GM13977 (cell line): ENCODE results near the gene PLCL1.

Experiments used
- DNase-seq: peaks from one replicate; pipeline ENCODE4 v3.0.0; 2012; ENCODE audit warnings: low spot score
- in situ Hi-C: fragments of 300-500 bp; cut with MboI; formaldehyde crosslinking; loops from one replicate; pipeline ENCODE4 v1.12.0; 2022; ENCODE audit warnings: low sequenced_read_pairs, low pct_unique_long_range_greater_than_20kb, mixed read lengths, inconsistent platforms; ENCODE audit not compliant: unreplicated experiment
- TF ChIP-seq, protein P1 (sequence below): IDR thresholded peaks from 2 replicates; pipeline ENCODE4 v1.5.1; 2012; ENCODE audit warnings: mild to moderate bottlenecking, control low read depth; ENCODE audit not compliant: insufficient read depth; ENCODE audit errors: extremely low read depth, missing control alignments

Gene PLCL1

GRCh38 chr2:198117406-198118041 is 313.1 kb downstream of the PLCL1 start:
- in situ Hi-C loops = no loop called here
- no peak for DNase-seq
- TF ChIP-seq, protein P1, sequence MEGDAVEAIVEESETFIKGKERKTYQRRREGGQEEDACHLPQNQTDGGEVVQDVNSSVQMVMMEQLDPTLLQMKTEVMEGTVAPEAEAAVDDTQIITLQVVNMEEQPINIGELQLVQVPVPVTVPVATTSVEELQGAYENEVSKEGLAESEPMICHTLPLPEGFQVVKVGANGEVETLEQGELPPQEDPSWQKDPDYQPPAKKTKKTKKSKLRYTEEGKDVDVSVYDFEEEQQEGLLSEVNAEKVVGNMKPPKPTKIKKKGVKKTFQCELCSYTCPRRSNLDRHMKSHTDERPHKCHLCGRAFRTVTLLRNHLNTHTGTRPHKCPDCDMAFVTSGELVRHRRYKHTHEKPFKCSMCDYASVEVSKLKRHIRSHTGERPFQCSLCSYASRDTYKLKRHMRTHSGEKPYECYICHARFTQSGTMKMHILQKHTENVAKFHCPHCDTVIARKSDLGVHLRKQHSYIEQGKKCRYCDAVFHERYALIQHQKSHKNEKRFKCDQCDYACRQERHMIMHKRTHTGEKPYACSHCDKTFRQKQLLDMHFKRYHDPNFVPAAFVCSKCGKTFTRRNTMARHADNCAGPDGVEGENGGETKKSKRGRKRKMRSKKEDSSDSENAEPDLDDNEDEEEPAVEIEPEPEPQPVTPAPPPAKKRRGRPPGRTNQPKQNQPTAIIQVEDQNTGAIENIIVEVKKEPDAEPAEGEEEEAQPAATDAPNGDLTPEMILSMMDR = no peak

DNA sequence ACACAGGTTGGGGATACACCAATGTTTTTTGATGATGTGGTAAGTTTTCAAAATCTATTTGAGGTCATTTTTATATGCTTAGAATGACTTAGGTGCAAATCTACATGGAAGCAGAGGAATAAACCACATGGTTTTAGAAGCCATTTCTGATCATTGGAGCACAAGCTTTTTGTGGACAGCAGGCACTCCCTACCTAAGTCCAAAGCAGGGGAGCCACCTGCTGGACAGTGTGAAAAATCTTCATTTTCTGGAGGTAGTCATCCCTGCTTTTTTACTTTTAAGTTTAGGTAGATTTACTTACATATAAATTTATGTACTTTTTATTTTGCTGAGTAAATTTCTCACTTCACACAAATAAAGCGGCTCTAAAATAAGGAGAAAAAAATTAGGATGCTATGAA is 323.2 kb downstream of the PLCL1 start:
- DNase-seq = peak; percentile 9
- in situ Hi-C loops = loop anchor here (10.0 kb wide), 1 partner anchor 323 kb away; the partner anchor contains the start of gene PLCL1
- TF ChIP-seq, protein P1 = peak; percentile 75

DNA sequence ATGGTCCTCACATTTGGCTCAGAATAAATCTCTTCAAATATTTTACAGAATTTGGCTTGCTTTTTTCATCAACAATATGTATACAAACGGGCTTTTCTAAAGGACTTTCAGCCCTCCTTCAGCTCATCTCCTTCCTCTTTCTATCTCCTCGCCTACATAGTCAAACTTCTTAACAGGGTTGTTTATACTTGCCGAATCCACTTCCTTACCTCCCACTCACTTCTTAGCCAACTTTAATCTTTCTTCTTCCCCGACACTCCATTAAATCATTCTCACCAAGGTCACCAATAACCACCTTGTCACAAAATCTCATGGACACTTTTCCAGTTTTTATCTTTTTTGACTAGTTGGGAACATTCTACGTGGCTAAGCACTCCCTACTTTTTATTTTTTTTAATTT is 325.2 kb downstream of the PLCL1 start:
- in situ Hi-C loops = loop anchor here (10.0 kb wide), 1 partner anchor 325 kb away; the partner anchor contains the start of gene PLCL1
- TF ChIP-seq, protein P1 = no peak
- DNase-seq = no peak

GRCh38 chr2:198134293-198134955 is 330.0 kb downstream of the PLCL1 start:
- in situ Hi-C loops = no loop called here
- no peak for DNase-seq
- TF ChIP-seq, protein P1 = no peak

GRCh38 chr2:198135481-198135934 is 331.1 kb downstream of the PLCL1 start:
- in situ Hi-C loops = no loop called here
- TF ChIP-seq, protein P1 = no peak
- DNase-seq = no peak

GRCh38 chr2:198136142-198136541 is 331.7 kb downstream of the PLCL1 start:
- in situ Hi-C loops = no loop called here
- no peak for DNase-seq
- TF ChIP-seq, protein P1 = no peak
